Choroid plexus epithelial cell (primary cell): ENCODE measurements around the gene CYP1A2.

Experiments used
- DNase-seq: peaks from one replicate; pipeline ENCODE4 v3.0.0-alpha.2; 2010; ENCODE audit warnings: low read depth
- H3K4me3 ChIP-seq: 2 replicates; pipeline ENCODE4 v1.5.1; 2011; ENCODE audit warnings: low read depth, mild to moderate bottlenecking, control low read depth, low read length, moderate library complexity
- CTCF ChIP-seq: conservative IDR thresholded peaks from 2 replicates; pipeline ENCODE4 v1.5.1; 2011; ENCODE audit warnings: low read depth, mild to moderate bottlenecking, control low read depth, inconsistent platforms, low read length, moderate library complexity

CYP1A2 gene

GRCh38 chr15:74793135-74794028, 44.7 kb downstream of the CYP1A2 start:
- no peak overlapping the region for H3K4me3 ChIP-seq
- DNase-seq = peak; percentile 61
- TF ChIP-seq CTCF = peak; percentile 45

- no peak for TF ChIP-seq CTCF
- no peak overlapping the region for H3K4me3 ChIP-seq
- no peak for DNase-seq
These were observed 45.8 kb downstream of the CYP1A2 start for GRCh38 chr15:74794248-74794969.

GRCh38 chr15:74794970-74795349, 46.3 kb downstream of the CYP1A2 start:
- H3K4me3 ChIP-seq = no peak overlapping the region
- TF ChIP-seq CTCF = no peak
- no peak for DNase-seq

GRCh38 chr15:74795966-74796625, 47.5 kb downstream of the CYP1A2 start:
- no peak overlapping the region for H3K4me3 ChIP-seq
- TF ChIP-seq CTCF = no peak
- no peak for DNase-seq

GRCh38 chr15:74798388-74799254, 50.0 kb downstream of the CYP1A2 start:
- DNase-seq = no peak
- TF ChIP-seq CTCF = no peak
- no peak overlapping the region for H3K4me3 ChIP-seq

- H3K4me3 ChIP-seq = no peak overlapping the region
- TF ChIP-seq CTCF = no peak
- DNase-seq = no peak
These were observed 50.7 kb downstream of the CYP1A2 start for GRCh38 chr15:74799255-74799855.
